HPDE6-E6E7 (cell line): Measurements from ENCODE around the gene RPS5.
A peak's percentile ranks its signal among the peaks of the same experiment; 100 is the strongest.
"Not testable (repeated sequence)": the region's sequence is repeated elsewhere in the genome, so short reads cannot be mapped to it uniquely, and the experiment has no call there.

Experiments used
- DNase-seq: peaks from one replicate; pipeline ENCODE4 v3.0.0; 2011; ENCODE audit warnings: missing footprints; ENCODE audit errors: extremely low spot score

Gene RPS5

DNA sequence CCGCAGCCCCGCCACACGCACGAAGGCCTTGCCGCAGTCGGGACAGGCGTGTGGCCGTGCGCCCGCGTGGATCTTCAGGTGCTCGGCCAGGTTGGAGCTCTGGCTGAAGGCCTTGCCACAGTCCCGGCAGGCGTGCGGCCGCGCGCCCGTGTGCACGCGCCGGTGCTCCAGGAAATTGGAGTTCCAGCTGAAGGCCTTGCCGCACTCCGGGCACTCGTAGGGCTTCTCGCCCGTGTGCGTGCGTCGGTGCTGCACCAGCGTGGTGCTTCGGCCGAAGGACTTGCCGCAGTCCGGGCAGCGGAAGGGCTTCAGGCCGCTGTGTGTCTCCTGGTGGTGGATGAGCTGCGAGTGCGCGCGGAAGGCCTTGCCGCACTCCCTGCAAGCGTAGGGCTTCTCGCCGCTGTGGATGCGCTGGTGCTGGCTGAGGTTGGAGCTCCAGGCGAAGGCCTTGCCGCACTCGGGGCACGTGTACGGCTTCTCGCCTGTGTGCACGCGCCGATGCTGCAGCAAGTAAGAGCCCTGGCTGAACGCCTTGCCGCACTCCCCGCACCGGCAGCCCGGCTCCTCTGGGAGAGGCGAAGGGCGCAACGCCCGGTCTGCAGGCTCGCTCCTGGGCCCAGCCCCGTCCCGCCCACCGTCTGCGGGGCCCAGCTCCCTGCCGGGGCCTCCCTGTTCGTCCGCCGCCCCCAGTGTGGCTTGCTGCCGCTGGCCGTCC, 30.1 kb upstream of the RPS5 start:
- DNase-seq: no peak

- no peak for DNase-seq
Measured at GRCh38 chr19:58357481-58358145, 29.5 kb upstream of the RPS5 start.

- no peak for DNase-seq
Measured at GRCh38 chr19:58361900-58362271, 25.2 kb upstream of the RPS5 start.

DNA sequence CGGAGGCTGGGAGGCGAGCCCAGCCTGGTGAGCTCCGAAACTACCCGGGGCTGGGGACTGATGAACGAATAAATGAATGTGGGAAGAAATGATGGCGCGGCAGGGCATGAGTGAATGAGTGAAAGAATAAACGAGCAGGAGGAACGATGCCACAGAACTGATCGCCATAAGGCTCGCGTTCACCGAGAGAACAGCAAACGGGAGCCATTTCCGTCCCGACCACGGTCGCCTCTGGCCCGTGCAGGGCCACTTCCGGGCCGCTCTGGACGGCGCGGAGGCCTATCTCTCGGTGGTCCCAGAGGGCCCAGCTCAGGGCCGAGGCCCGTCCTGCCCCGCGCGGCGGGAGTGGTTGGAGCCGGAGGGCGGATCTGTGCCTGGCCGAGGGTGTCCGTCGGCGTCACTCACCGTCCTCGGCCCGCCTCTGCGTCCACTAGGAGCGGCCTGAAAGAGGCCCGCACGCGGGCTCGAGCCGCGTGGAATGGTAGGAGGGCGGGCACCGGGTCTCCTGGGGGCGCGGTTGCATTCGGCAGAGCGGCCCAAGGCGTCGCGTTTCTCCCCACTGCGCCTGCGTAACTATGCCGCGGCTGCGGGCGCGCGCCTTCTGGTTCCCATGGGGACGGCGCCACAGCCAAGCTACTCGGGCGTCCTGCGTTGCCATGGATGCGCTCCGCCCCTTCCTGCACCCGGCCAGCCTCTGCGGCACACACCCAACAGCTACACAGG, 24.6 kb upstream of the RPS5 start, which contains the start of gene ZNF497:
Gene ZNF497, minus strand, starts transcription at position 480 of the 723 bp plus-strand sequence. CDS start 5,116 bp downstream, outside the sequence.
- DNase-seq: peak; percentile 98

DNA sequence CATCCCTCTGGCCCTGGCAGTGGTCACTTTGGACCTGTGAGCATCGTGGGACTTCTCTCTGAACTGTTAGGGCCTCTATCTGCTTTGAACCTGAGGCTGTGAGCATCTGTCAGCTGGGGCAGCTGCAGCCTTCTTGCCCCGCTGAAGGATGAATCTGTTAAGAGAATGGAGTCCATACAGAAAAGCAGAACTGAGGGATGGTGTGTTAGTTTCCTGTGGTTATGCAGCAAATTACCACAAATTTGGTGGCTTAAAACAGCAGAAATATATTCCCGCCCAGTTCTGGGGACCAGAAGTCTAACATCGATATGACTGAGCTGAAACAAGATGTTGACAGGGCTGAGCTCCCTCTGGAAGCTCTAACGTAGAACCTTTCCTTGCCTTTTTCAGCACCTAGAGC, 22.9 kb upstream of the RPS5 start:
- no peak for DNase-seq

DNA sequence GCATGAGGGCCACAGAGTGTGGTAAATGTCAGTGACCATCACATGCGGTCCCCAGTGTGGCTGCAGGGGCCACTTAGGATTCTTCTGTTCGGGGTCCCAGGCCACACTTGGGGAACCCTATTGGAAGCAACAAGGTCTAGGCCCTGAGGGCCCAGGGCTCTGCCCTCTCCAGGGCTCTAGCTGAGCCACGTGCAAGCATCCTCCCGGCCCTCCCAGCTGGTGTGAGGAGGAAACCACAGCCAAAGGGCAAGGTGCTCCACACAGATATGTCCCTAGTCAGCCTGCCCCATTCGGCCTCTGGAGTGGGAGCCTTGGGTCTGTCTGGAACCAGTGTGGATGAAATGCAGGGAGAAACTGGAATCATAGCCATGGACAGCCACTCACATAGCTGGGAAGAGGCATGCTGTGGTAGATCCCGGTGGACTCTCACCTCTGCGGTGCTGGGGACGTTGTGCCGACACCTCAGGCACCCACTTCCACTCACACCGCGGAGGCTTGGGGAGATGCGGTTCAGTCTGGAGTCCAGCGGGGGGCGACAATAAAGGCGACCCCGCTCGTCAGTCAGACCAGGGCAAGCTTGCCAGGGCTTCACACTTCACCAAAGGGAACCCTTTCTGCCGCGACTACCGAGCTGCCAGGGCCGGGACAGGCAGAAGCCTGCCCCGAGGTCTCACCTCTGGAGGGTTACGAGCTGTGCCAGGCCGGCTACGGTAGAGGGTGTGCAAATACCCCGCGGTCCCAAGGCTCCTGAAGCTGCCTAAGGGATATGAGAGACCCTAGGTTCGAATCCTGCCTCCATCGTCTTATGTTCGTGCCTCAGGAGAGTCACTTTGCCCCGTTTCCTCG, 20.3 kb upstream of the RPS5 start:
- DNase-seq: no peak

GRCh38 chr19:58367698-58368454, 19.2 kb upstream of the RPS5 start:
- no peak for DNase-seq

DNA sequence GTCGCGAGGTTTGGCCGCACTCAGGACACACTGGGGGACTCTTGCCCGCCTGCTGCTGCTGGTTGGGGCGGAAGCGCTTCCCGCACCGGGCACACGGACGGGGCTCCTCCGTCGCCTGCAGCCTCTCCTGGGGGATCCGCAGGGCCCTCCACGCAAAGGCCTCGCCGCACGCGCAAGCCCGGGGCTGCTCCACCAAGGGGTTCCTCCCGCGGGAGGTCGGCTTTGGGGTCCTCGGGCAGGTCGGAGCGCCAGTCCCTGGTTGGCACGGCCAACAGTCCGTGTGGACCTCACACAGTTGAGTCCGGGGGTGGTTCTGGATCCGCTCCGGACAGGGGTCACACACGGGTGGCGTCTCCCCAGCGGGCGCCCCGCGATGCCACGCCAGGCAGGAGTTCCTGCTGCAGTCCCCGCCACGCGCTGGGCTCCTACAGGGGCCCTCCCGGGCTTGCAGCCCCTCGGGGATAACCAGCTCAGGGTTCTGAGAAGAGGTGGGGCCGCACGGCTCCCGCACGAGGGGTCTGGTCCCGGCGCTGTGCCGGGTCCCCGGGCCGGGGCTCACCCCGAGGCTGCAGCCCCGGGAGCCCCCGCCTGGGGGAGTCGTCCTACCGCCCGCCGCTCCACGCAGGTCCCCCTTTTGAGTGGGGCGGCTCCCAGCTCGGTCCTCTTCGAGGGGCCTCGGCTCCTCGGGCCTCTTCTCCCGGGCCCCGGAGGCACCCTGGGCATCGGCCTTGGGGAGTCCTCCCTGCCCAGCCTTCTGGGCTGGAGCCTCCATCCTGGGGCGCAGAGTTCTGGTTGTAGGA, 18.3 kb upstream of the RPS5 start:
- no peak for DNase-seq

DNA sequence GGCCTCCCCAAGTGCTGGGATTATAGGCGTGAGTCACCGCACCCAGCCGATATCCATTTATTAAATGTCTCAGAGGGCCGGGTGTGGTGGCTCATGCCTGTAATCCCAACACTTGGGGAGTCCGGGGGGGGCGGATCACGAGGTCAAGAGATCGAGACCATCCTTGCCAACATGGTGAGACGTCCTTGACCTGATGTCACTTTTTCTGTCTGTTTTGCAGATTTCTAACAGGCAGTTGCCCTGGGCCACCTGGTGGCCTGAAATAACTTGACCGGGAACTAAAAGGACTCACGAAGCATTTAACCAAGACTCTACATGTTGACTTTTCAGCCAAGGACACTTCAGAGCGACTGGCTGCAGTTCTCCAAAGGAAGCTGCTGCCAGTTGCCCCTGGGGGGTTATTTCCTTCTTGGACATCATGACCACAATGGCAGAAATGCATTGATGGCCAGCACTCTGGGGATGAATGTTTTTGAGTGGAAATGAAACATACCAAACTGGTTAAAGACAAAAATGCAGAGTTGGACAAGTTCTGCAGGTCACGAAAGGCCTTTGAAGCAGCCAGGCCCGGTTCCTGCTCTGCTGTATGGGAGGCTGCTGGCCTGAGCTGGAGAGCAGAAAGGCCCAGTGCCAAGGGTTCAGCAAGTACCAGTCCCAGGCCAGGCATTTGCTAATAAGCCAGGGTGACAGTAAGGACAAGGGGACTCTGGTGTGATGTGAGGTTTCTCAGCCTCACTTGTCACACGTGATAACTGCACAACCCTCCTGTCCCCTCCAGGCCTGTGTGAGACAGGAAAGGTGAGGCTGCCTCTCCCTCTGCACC, 14.5 kb upstream of the RPS5 start:
- DNase-seq: no peak

GRCh38 chr19:58374200-58374599, 12.9 kb upstream of the RPS5 start:
- no peak for DNase-seq

DNA sequence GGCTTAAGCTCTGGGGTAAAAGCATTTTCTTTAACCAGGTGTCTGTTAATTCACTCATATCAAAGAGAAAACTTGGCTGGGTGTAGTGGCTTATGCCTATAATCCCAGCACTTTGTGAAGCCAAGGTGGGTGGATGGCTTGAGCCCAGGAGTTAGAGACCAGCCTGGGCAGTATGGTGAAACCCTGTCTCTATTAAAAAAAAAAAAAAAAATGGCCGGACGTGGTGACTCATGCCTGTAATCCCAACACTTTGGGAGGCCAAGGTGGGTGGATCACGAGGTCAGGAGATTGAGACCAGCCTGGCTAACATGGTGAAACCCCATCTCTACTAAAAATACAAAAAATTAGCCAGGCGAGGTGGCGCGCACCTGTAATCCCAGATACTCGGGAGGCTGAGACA, 10.3 kb upstream of the RPS5 start:
- not testable (repeated sequence) for DNase-seq

- no peak for DNase-seq
Measured at GRCh38 chr19:58379246-58379645, 7.8 kb upstream of the RPS5 start.

- no peak for DNase-seq
Measured at GRCh38 chr19:58380037-58380661, 6.9 kb upstream of the RPS5 start.

GRCh38 chr19:58380662-58381459, 6.2 kb upstream of the RPS5 start, which contains the start of gene ZNF837:
ZNF837 (minus strand) TSS chr19:58381030; CDS start chr19:58369332, 11,698 bp downstream.
- DNase-seq: peak; percentile 95

DNA sequence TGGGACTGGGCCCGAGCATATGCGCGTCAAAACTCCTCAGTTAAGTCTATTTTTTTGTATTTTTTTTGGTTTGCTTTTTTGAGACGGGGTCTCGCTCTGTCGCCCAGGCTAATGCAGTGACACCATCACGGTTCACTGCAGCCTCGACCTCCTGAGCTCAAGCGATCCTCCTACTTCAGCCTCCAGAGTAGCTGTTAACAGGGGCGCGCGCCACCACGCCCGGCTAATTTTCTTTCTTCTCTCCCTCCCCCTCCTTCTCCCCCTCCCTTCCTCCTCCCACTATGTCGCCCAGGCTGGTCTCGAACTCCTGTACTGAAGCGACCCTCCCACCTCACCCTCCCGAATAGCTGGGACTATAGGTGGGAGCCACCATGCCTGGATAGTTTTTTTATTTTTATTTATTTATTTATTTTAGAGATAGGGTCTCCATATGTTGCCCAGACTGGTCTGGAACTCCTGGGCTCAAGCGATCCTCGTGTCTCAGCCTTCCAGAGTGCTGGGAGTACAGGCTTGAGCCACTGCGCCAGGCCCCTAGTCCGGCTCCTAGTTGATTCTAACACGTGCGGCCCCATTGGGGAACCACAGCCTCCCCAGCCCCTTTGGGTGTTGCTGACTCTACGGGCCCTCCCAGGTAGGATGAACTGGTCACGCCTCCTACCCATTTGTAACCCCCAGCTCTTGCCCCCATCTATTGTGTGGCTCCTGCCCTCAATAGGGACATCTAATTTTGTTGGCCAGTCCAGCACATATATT, 5.4 kb upstream of the RPS5 start:
- DNase-seq: no peak

- DNase-seq: no peak
Measured at GRCh38 chr19:58382997-58383603, 4.0 kb upstream of the RPS5 start.
